HG02884 (cell line): Measurements from ENCODE around the gene WDR45B.

Source experiments
- ATAC-seq: cut with Tn5 transposase; IDR thresholded peaks from one replicate; pipeline ENCODE4 v1.9.1; 2021; ENCODE audit warnings: mild to moderate bottlenecking, moderate library complexity; ENCODE audit not compliant: unreplicated experiment

The WDR45B gene

GRCh38 chr17:82631544-82631943 is 16.7 kb downstream of the WDR45B start:
- no peak for ATAC-seq

GRCh38 chr17:82630212-82630611 is 18.0 kb downstream of the WDR45B start:
- no peak for ATAC-seq

- ATAC-seq, result no peak
Observed at GRCh38 chr17:82629748-82630147, 18.5 kb downstream of the WDR45B start.

GRCh38 chr17:82627405-82627804 is 20.8 kb downstream of the WDR45B start:
- no peak for ATAC-seq

GRCh38 chr17:82623707-82624106 is 24.5 kb downstream of the WDR45B start:
- ATAC-seq, result no peak

- ATAC-seq, result no peak
Observed at GRCh38 chr17:82619641-82620040, 28.6 kb downstream of the WDR45B start.

GRCh38 chr17:82619211-82619610 is 29.0 kb downstream of the WDR45B start:
- no peak for ATAC-seq

- ATAC-seq, result no peak
Observed at GRCh38 chr17:82616021-82616711, 32.1 kb downstream of the WDR45B start.

GRCh38 chr17:82615084-82616020 is 32.9 kb downstream of the WDR45B start:
- ATAC-seq, result no peak

- ATAC-seq, result no peak
Observed at GRCh38 chr17:82614095-82614631, 34.1 kb downstream of the WDR45B start.

GRCh38 chr17:82613283-82614094 is 34.8 kb downstream of the WDR45B start:
- no peak for ATAC-seq

- ATAC-seq, result no peak
Observed at GRCh38 chr17:82611140-82612058, 36.8 kb downstream of the WDR45B start.

- no peak for ATAC-seq
Observed at GRCh38 chr17:82609655-82610054, 38.6 kb downstream of the WDR45B start.

- no peak for ATAC-seq
Observed at GRCh38 chr17:82608816-82609215, 39.4 kb downstream of the WDR45B start.

GRCh38 chr17:82605939-82606600 is 42.2 kb downstream of the WDR45B start:
- no peak for ATAC-seq

GRCh38 chr17:82604532-82604931 is 43.7 kb downstream of the WDR45B start:
- no peak for ATAC-seq

GRCh38 chr17:82603981-82604448 is 44.2 kb downstream of the WDR45B start:
- ATAC-seq, result no peak

GRCh38 chr17:82602986-82603710 is 45.1 kb downstream of the WDR45B start:
- ATAC-seq, result no peak

GRCh38 chr17:82602487-82602886 is 45.8 kb downstream of the WDR45B start:
- no peak for ATAC-seq
